PC-9 (cell line): ENCODE measurements around the gene ZGRF1. TPM values are rescaled to one million over a fixed set of nuclear protein-coding genes. Genes with fewer than 3 reads are reported as not detected.

ENCODE experiments used
- BruUV-seq: library from RNA; stranded (reverse); fragments of 400-500 nt; replicated peaks from 2 replicates; lab custom pipeline; 2021; lab: Mats Ljungman, UMichigan
- CTCF ChIA-PET: fragments of 300-600 bp; sonication (Branson Sonifier 250); formaldehyde crosslinking; loops from one replicate; lab custom pipeline; 2022; ENCODE audit warnings: antibody characterized with exemption; lab: Charles Lee
- POLR2A ChIA-PET: fragments of 300-600 bp; sonication (Branson Sonifier 250); formaldehyde crosslinking; loops from one replicate; lab custom pipeline; 2022; ENCODE audit warnings: antibody characterized with exemption; ENCODE audit not compliant: unreplicated experiment; lab: Charles Lee
- DNase-seq, 2 experiments: peaks; one replicate each; pipeline versions ENCODE4 v3.0.0 to v3.0.0-alpha.2; 2015 to 2022; ENCODE audit warnings: mixed read lengths in 1 of 2
- H2AFZ ChIP-seq: fragments of 200-600 bp; sonication (generic); 2 replicates; pipeline ENCODE4 v1.8.1; 2017; ENCODE audit warnings: antibody characterized with exemption
- H3F3A ChIP-seq: fragments of 200-600 bp; sonication (generic); 2 replicates; pipeline ENCODE4 v1.8.1; 2017; ENCODE audit warnings: antibody characterized with exemption, mild to moderate bottlenecking, low read depth; ENCODE audit not compliant: insufficient read depth
- H3K27ac ChIP-seq: fragments of 200-600 bp; sonication (generic); 2 replicates; pipeline ENCODE4 v1.6.1; 2016; ENCODE audit warnings: mixed run types
- H3K27me3 ChIP-seq: fragments of 200-600 bp; sonication (generic); 2 replicates; pipeline ENCODE4 v1.6.1; 2016; ENCODE audit warnings: low read depth, mixed run types; ENCODE audit not compliant: insufficient read depth
- H3K36me3 ChIP-seq: fragments of 200-600 bp; sonication (generic); 2 replicates; pipeline ENCODE4 v1.6.1; 2016; ENCODE audit warnings: low read depth, mixed run types
- H3K4me1 ChIP-seq: fragments of 200-600 bp; sonication (generic); replicated peaks from 2 replicates; pipeline ENCODE4 v1.6.1; 2016; ENCODE audit warnings: mixed run types; ENCODE audit not compliant: insufficient read depth
- H3K4me2 ChIP-seq: fragments of 200-600 bp; sonication (generic); 2 replicates; pipeline ENCODE4 v1.6.1; 2017; ENCODE audit warnings: mixed run types
- H3K4me3 ChIP-seq: fragments of 200-600 bp; sonication (generic); 2 replicates; pipeline ENCODE4 v1.6.1; 2016; ENCODE audit warnings: mixed run types
- H3K79me2 ChIP-seq: fragments of 200-600 bp; sonication (generic); 2 replicates; pipeline ENCODE4 v1.6.1; 2017; ENCODE audit warnings: low read depth, mixed run types
- H3K9me2 ChIP-seq: fragments of 200-600 bp; sonication (generic); 2 replicates; pipeline ENCODE4 v1.8.1; 2017; ENCODE audit warnings: mild to moderate bottlenecking; ENCODE audit not compliant: insufficient read depth
- H3K9me3 ChIP-seq: fragments of 200-600 bp; sonication (generic); 2 replicates; pipeline ENCODE4 v1.8.1; 2016; ENCODE audit warnings: low read depth; ENCODE audit not compliant: insufficient read depth
- H4K20me1 ChIP-seq: fragments of 200-600 bp; sonication (generic); 2 replicates; pipeline ENCODE4 v1.8.1; 2017; ENCODE audit not compliant: insufficient read depth
- CTCF ChIP-seq: fragments of 200-600 bp; sonication (generic); conservative IDR thresholded peaks from 2 replicates; pipeline ENCODE4 v1.6.1; 2017; ENCODE audit warnings: mixed run types, antibody characterized with exemption, mild to moderate bottlenecking, moderate library complexity
- EZH2 ChIP-seq: fragments of 200-600 bp; sonication (generic); IDR thresholded peaks from 2 replicates; pipeline ENCODE4 v1.8.0; 2017; ENCODE audit warnings: antibody characterized with exemption, low read depth
- intact Hi-C: fragments of 100-400 bp; cut with micrococcal nuclease; formaldehyde crosslinking; loops from one replicate; pipeline ENCODE4 v1.10.0; 2022; ENCODE audit not compliant: unreplicated experiment
- total RNA-seq: library from RNA; stranded (reverse); gene quantifications from 2 replicates; pipeline ENCODE4 v1.2.3, GENCODE V29; 2021

ZGRF1 gene
- total RNA-seq, 1 experiment from 2014 or later: 17.3 TPM

- intact Hi-C loops: no loop called here
- no peaks in the 10 kb centered on the region for H3K79me2 ChIP-seq
- DNase-seq: no peak
- no peaks in the 10 kb centered on the region for H3K27me3 ChIP-seq
- H4K20me1 ChIP-seq: no peaks in the 10 kb centered on the region
- no peak for TF ChIP-seq CTCF
- no peak for TF ChIP-seq EZH2
- POLR2A ChIA-PET: no interaction called here
- H3K9me3 ChIP-seq: no peaks in the 10 kb centered on the region
- no peaks in the 10 kb centered on the region for H3K4me1 ChIP-seq
- no peak overlapping the region for H3K4me3 ChIP-seq
- no TSS peak for BruUV-seq
- H3K4me2 ChIP-seq: no peak overlapping the region
- H3K9me2 ChIP-seq: peaks cover 5% of the 10 kb centered on the region; the same call in 1 of the 2 replicates
- H2AFZ ChIP-seq: no peak overlapping the region
- CTCF ChIA-PET: no interaction called here
- no peak overlapping the region for H3K27ac ChIP-seq
- H3K36me3 ChIP-seq: no peaks in the 10 kb centered on the region
- H3F3A ChIP-seq: no peaks in the 10 kb centered on the region
Observed at GRCh38 chr4:112540695-112541094, 96.0 kb downstream of the ZGRF1 start.

GRCh38 chr4:112536123-112536522, 100.6 kb downstream of the ZGRF1 start:
- Histone ChIP-seq H3K9me2 (peaks cover 5% of the 10 kb centered on the region; the same call in 1 of the 2 replicates), H2AFZ (no peak overlapping the region), H3K27ac (no peak overlapping the region), H3K4me1 (no peaks in the 10 kb centered on the region), H3K4me2 (no peak overlapping the region), H3K36me3 (no peaks in the 10 kb centered on the region), H3K27me3 (no peaks in the 10 kb centered on the region), H3K9me3 (no peaks in the 10 kb centered on the region), H3K79me2 (no peaks in the 10 kb centered on the region), H4K20me1 (no peaks in the 10 kb centered on the region), H3F3A (no peaks in the 10 kb centered on the region), H3K4me3 (no peak overlapping the region)
- CTCF ChIA-PET: interaction anchor here (0.6 kb wide), 1 partner anchor 600 kb away, joined by 4 read pairs; no protein-coding TSS in a partner anchor
- intact Hi-C loops: no loop called here
- BruUV-seq: no TSS peak
- POLR2A ChIA-PET: no interaction called here
- TF ChIP-seq EZH2 (no peak), CTCF (no peak)
- DNase-seq: no peak

GRCh38 chr4:112532267-112532666, 104.4 kb downstream of the ZGRF1 start:
- Histone ChIP-seq H4K20me1 (no peaks in the 10 kb centered on the region), H3K9me3 (no peaks in the 10 kb centered on the region), H2AFZ (no peak overlapping the region), H3K27me3 (no peaks in the 10 kb centered on the region), H3K27ac (no peak overlapping the region), H3K4me2 (no peak overlapping the region), H3K36me3 (no peaks in the 10 kb centered on the region), H3K4me3 (no peak overlapping the region), H3K4me1 (no peaks in the 10 kb centered on the region), H3K9me2 (peaks cover 5% of the 10 kb centered on the region; the same call in 1 of the 2 replicates), H3F3A (no peaks in the 10 kb centered on the region), H3K79me2 (no peaks in the 10 kb centered on the region)
- TF ChIP-seq CTCF: no peak
- TF ChIP-seq EZH2: no peak
- BruUV-seq: no TSS peak
- intact Hi-C loops: no loop called here
- ChIA-PET CTCF (interaction anchor here (0.7 kb wide), 1 partner anchor 153 kb away, joined by 3 read pairs; no protein-coding TSS in a partner anchor), POLR2A (interaction anchor here (0.6 kb wide), 1 partner anchor 14 kb away, joined by 3 read pairs; no protein-coding TSS in a partner anchor)
- no peak for DNase-seq
